HepG2 (cell line): ENCODE results near the gene EPN3. TPM values are rescaled to one million over a fixed set of nuclear protein-coding genes. Genes with fewer than 3 reads are reported as not detected.

ENCODE experiments used
- ATAC-seq: fragments of 200-7000 bp; cut with Tn5 transposase; 3 replicates; pipeline ENCODE4 v1.9.1; 2020; ENCODE audit warnings: mild to moderate bottlenecking, moderate library complexity
- BruUV-seq: library from RNA; stranded (reverse); fragments of 400-500 nt; replicated peaks from 2 replicates; lab custom pipeline; 2021; lab: Mats Ljungman, UMichigan
- CTCF ChIA-PET: fragments of 300-600 bp; formaldehyde crosslinking; extraction: SDS; loops from one replicate; lab custom pipeline; 2021; ENCODE audit warnings: low total read pairs, inconsistent platforms, low intra/inter-chr PET ratio; lab: Yijun Ruan, JAX
- POLR2A ChIA-PET: fragments of 350-600 bp; sonication (Branson Sonifier 250); formaldehyde crosslinking; loops from one replicate; lab custom pipeline; 2020; ENCODE audit warnings: antibody characterized with exemption, inconsistent platforms; lab: Yijun Ruan, JAX
- DNase-seq: peaks from one replicate; pipeline ENCODE4 v3.0.0-alpha.2; 2015; ENCODE audit warnings: low spot score
- FAIRE-seq: peaks from 3 replicates; lab custom pipeline; 2011; peaks lifted over from hg19 to GRCh38; lab: Jason Lieb, UNC
- H2AFZ ChIP-seq: one replicate; pipeline ENCODE4 v1.6.1; 2011; ENCODE audit warnings: low read length, inconsistent platforms
- H3K27ac ChIP-seq: fragments of 300-600 bp; 3 replicates; pipeline ENCODE4 v1.8.0; 2011; ENCODE audit warnings: mixed run types, mild to moderate bottlenecking, mixed read lengths, low read length, inconsistent platforms; ENCODE audit not compliant: insufficient read depth; ENCODE audit errors: extremely low read length
- H3K27me3 ChIP-seq, 2 experiments: fragments of 200-600 bp in 1 of 2; 2 replicates in 1 of 2; 3 replicates in 1 of 2; pipeline versions ENCODE4 v1.6.0 to v1.8.0; 2011; ENCODE audit warnings: low read length in 2 of 2, mild to moderate bottlenecking in 2 of 2, moderate library complexity in 2 of 2, inconsistent platforms in 1 of 2; ENCODE audit not compliant: insufficient read depth in 2 of 2, control insufficient read depth in 1 of 2
- H3K36me3 ChIP-seq, 2 experiments: fragments of 200-600 bp in 1 of 2; replicated peaks in 1 of 2; 2 replicates in 1 of 2; 3 replicates in 1 of 2; pipeline versions ENCODE4 v1.5.1 to v1.8.0; 2011; ENCODE audit warnings: low read length in 2 of 2, inconsistent platforms in 1 of 2; ENCODE audit not compliant: insufficient read depth in 2 of 2, control insufficient read depth in 1 of 2
- H3K4me1 ChIP-seq: 2 replicates; pipeline ENCODE4 v1.5.1; 2012; ENCODE audit warnings: low read length, inconsistent platforms; ENCODE audit not compliant: insufficient read depth
- H3K4me2 ChIP-seq: 2 replicates; pipeline ENCODE4 v1.6.0; 2011; ENCODE audit warnings: low read depth, low read length, inconsistent platforms
- H3K4me3 ChIP-seq, 3 experiments: fragments of 200-600 bp in 1 of 3; sonication (generic), shearing (Covaris generic) in 1 of 3; replicated peaks in 1 of 3; 2 replicates each; pipeline ENCODE4 v1.5.1; 2011 to 2016; ENCODE audit warnings: low read length in 3 of 3, inconsistent platforms in 2 of 3, low read depth in 2 of 3, mild to moderate bottlenecking in 2 of 3, control low read depth in 1 of 3, mixed read lengths in 1 of 3; ENCODE audit not compliant: insufficient read depth in 1 of 3
- H3K79me2 ChIP-seq: one replicate; pipeline ENCODE4 v1.6.1; 2011; ENCODE audit warnings: low read length, inconsistent platforms; ENCODE audit not compliant: insufficient read depth
- H3K9ac ChIP-seq: 2 replicates; pipeline ENCODE4 v1.6.0; 2011; ENCODE audit warnings: mild to moderate bottlenecking, low read depth, low read length, inconsistent platforms; ENCODE audit not compliant: insufficient read depth
- H3K9me3 ChIP-seq: 2 replicates; pipeline ENCODE4 v1.5.1; 2012; ENCODE audit warnings: mild to moderate bottlenecking, low read length
- H4K20me1 ChIP-seq: 2 replicates; pipeline ENCODE4 v1.6.0; 2011; ENCODE audit warnings: inconsistent platforms, mild to moderate bottlenecking, low read length, moderate library complexity; ENCODE audit not compliant: insufficient read depth
- HNF4G ChIP-seq, 2 experiments: sonication (generic) in 1 of 2; formaldehyde crosslinking in 1 of 2; IDR thresholded peaks; 2 replicates each; pipeline versions ENCODE4 v1.4.0 to v1.6.1; 2011 to 2020; ENCODE audit warnings: borderline replicate concordance in 2 of 2, low read depth in 2 of 2, mild to moderate bottlenecking in 2 of 2, low read length in 1 of 2, missing genetic modification reagents in 1 of 2, moderate library complexity in 1 of 2
- MTERF4 ChIP-seq: sonication (generic); formaldehyde crosslinking; IDR thresholded peaks from 2 replicates; pipeline ENCODE4 v1.8.0; 2023; ENCODE audit warnings: mild to moderate bottlenecking, missing genetic modification reagents
- RXRA ChIP-seq: sonication (generic); formaldehyde crosslinking; IDR thresholded peaks from 2 replicates; pipeline ENCODE4 v1.5.1; 2020; ENCODE audit warnings: missing genetic modification reagents
- TBX2 ChIP-seq: sonication (generic); formaldehyde crosslinking; IDR thresholded peaks from 2 replicates; pipeline ENCODE4 v1.5.0; 2020; ENCODE audit warnings: missing genetic modification reagents, mild to moderate bottlenecking, borderline replicate concordance
- TSC22D2 ChIP-seq: sonication (generic); formaldehyde crosslinking; IDR thresholded peaks from 2 replicates; pipeline ENCODE4 v1.5.1; 2020; ENCODE audit warnings: missing genetic modification reagents, mild to moderate bottlenecking, borderline replicate concordance
- ZBTB20 ChIP-seq: sonication (generic); formaldehyde crosslinking; IDR thresholded peaks from 2 replicates; pipeline ENCODE4 v1.8.1; 2023; ENCODE audit warnings: missing genetic modification reagents, low read depth, mild to moderate bottlenecking, borderline replicate concordance
- ZBTB42 ChIP-seq: sonication (generic); formaldehyde crosslinking; IDR thresholded peaks from 2 replicates; pipeline ENCODE4 v1.5.0; 2020; ENCODE audit warnings: mild to moderate bottlenecking, missing genetic modification reagents
- ZNF879 ChIP-seq: sonication (generic); formaldehyde crosslinking; IDR thresholded peaks from 2 replicates; pipeline ENCODE4 v1.8.1; 2023; ENCODE audit warnings: missing genetic modification reagents
- WGBS: methylation state at CpG from one replicate; pipeline ENCODE4 v1.1.6; 2017; ENCODE audit warnings: low lambda C conversion rate; 5-methylcytosine and 5-hydroxymethylcytosine counted together
- in situ Hi-C: cut with HindIII; loops from 2 replicates; pipeline ENCODE4 v1.10.0; 2017; ENCODE audit warnings: low pct_unique_long_range_greater_than_20kb; ENCODE audit not compliant: extremely low pct_ligation_motif_present
- intact Hi-C: fragments of 100-400 bp; cut with micrococcal nuclease; formaldehyde crosslinking; loops from one replicate; pipeline ENCODE4 v1.10.0; 2022; ENCODE audit not compliant: unreplicated experiment
- polyA plus RNA-seq, 8 experiments: library from polyadenylated mRNA; depleted of rRNA in 3 of 8; stranded (reverse) in 7 of 8; unstranded in 1 of 8; fragments of >200 nt; fragmentation: Illumina TruSeq in 4 of 8; extraction: Trizol in 4 of 8; gene quantifications; 2 replicates each; pipeline versions ENCODE4 v1.2.1 to v1.2.3, GENCODE V29; 2011 to 2016; ENCODE audit warnings: low read depth in 4 of 8, missing spikeins in 1 of 8, mixed read lengths in 1 of 8; ENCODE audit not compliant: insufficient read depth in 1 of 8
- total RNA-seq, 5 experiments: library from RNA; depleted of rRNA; stranded (reverse); fragments of >200 nt; fragmentation: Illumina TruSeq; extraction: Trizol; gene quantifications; 2 replicates each; pipeline ENCODE4 v1.2.3, GENCODE V29; 2016; ENCODE audit warnings: low read depth in 1 of 5
- TF ChIP-seq, protein P1 (sequence below): sonication (generic); formaldehyde crosslinking; IDR thresholded peaks from 2 replicates; pipeline ENCODE4 v1.4.0; 2020; ENCODE audit warnings: mild to moderate bottlenecking, missing genetic modification reagents
- TF ChIP-seq, protein P2 (sequence below): sonication (generic); formaldehyde crosslinking; IDR thresholded peaks from 2 replicates; pipeline ENCODE4 v1.8.0; 2022; ENCODE audit warnings: mild to moderate bottlenecking, missing genetic modification reagents; ENCODE audit not compliant: insufficient replicate concordance

The EPN3 gene
- total and polyA plus RNA-seq, 2 of the 13 experiments (the other 11 are each of a cell fraction or from before 2014, with no cell fraction given): 0.11 to 0.95 TPM

GRCh38 chr17:50540560-50541401 lies 8.2 kb downstream of the EPN3 start:
- ChIA-PET POLR2A (interaction anchor here (1.1 to 4.2 kb wide), 8 partner anchors 8 to 179 kb away, joined by 3 to 79 read pairs (median 38); partner anchors contain the start of genes EPN3 and LUC7L3), CTCF (no interaction called here)
- no peaks in the 10 kb centered on the region for H3K36me3 ChIP-seq
- H3K9me3 ChIP-seq: no peaks in the 10 kb centered on the region
- 0 out of 3 replicates have a peak, but pooled peaks have one; percentile 3 for ATAC-seq
- WGBS: 39% methylated on average over 9 of the region's 11 CpGs
- H3K27me3 ChIP-seq: no peaks in the 10 kb centered on the region; a peak in 1 of 5 replicates
- H3K79me2 ChIP-seq: no peaks in the 10 kb centered on the region
- H3K27ac ChIP-seq: peak overlapping the region; percentile 97
- H3K9ac ChIP-seq: peak overlapping the region; percentile 95
- peaks cover 71% of the 10 kb centered on the region for H3K4me1 ChIP-seq
- in situ Hi-C loops (loop anchor here (10.0 kb wide), 1 partner anchor 414 kb away; no protein-coding TSS in a partner anchor), intact Hi-C loops (loop anchor here (10.0 kb wide), 1 partner anchor 414 kb away; no protein-coding TSS in a partner anchor)
- H3K4me3 ChIP-seq: peak overlapping the region; percentile 73 to 87 (median 78)
- no peaks in the 10 kb centered on the region for H4K20me1 ChIP-seq
- no peak overlapping the region for H2AFZ ChIP-seq
- FAIRE-seq: peak; percentile 72
- no TSS peak for BruUV-seq
- peak overlapping the region; percentile 97 for H3K4me2 ChIP-seq
- DNase-seq: no peak
- TF ChIP-seq HNF4G (IDR thresholded peaks at IDR 0.05; ENCODE audit: borderline replicate concordance, low read depth, low read length) (no peak), HNF4G (CRISPR knock-in tag; IDR thresholded peaks at IDR 0.05; ENCODE audit: borderline replicate concordance, low read depth) (peak; percentile 61; the same call in 1 of the 2 replicates), ZBTB20 (CRISPR knock-in tag) (no peak), RXRA (peak; percentile 38; the same call in 1 of the 2 replicates), MTERF4 (CRISPR knock-in tag) (0 out of 2 replicates have a peak, but pooled peaks have one; percentile 9), ZNF879 (no peak), TSC22D2 (CRISPR knock-in tag) (no peak), ZBTB42 (CRISPR knock-in tag) (no peak), TBX2 (CRISPR knock-in tag) (no peak; the same call in 1 of the 2 replicates)
- TF ChIP-seq, protein P1, sequence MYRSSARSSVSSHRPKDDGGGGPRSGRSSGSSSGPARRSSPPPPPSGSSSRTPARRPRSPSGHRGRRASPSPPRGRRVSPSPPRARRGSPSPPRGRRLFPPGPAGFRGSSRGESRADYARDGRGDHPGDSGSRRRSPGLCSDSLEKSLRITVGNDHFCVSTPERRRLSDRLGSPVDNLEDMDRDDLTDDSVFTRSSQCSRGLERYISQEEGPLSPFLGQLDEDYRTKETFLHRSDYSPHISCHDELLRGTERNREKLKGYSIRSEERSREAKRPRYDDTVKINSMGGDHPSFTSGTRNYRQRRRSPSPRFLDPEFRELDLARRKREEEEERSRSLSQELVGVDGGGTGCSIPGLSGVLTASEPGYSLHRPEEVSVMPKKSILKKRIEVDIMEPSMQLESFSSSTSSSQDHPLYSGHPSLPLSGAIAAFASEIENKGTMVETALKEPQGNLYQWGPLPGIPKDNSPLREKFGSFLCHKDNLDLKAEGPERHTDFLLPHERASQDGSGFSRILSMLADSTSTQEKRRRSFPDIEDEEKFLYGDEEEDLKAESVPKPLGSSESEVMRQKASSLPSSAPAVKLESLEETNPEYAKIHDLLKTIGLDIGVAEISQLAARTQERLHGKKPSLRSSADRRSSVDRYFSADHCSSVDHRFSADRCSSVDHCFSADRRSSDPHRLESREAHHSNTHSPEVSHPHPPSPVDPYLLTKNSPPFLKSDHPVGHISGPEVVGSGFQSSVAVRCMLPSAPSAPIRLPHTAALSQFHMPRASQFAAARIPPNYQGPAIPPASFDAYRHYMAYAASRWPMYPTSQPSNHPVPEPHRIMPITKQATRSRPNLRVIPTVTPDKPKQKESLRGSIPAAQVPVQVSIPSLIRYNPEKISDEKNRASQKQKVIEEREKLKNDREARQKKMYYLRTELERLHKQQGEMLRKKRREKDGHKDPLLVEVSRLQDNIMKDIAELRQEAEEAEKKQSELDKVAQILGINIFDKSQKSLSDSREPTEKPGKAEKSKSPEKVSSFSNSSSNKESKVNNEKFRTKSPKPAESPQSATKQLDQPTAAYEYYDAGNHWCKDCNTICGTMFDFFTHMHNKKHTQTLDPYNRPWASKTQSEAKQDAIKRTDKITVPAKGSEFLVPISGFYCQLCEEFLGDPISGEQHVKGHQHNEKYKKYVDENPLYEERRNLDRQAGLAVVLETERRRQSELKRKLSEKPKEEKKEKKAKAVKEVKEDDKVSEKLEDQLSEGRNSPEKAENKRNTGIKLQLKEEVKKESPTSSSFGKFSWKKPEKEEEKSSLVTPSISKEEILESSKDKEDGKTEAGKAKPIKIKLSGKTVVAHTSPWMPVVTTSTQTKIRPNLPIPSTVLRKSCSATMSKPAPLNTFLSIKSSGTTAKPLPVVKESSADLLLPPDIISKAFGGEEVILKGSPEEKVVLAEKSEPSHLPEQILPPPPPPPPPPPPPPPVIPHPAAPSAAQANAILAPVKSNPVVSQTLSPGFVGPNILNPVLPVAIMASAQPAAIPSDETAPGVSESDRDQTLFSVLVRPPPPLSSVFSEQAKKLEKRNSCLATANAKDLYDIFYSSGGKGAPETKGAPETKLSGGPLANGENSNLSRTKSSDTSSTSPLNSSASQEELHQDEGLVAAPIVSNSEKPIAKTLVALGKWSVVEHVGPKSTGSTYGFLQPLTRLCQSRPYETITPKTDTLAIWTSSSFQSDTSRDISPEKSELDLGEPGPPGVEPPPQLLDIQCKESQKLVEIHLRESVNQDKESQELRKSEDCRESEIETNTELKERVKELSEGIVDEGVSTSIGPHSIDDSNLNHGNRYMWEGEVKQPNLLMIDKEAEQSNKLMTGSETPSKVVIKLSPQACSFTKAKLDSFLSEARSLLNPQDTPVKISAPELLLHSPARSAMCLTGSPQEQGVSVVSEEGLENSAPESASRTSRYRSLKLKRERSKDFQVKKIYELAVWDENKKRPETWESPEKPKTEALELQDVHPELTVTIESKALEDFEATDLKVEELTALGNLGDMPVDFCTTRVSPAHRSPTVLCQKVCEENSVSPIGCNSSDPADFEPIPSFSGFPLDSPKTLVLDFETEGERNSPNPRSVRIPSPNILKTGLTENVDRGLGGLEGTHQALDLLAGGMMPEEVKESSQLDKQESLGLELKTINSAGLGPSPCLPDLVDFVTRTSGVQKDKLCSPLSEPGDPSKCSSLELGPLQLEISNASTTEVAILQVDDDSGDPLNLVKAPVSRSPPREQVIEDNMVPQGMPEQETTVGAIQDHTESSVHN (CRISPR knock-in tag): no peak
- TF ChIP-seq, protein P2, sequence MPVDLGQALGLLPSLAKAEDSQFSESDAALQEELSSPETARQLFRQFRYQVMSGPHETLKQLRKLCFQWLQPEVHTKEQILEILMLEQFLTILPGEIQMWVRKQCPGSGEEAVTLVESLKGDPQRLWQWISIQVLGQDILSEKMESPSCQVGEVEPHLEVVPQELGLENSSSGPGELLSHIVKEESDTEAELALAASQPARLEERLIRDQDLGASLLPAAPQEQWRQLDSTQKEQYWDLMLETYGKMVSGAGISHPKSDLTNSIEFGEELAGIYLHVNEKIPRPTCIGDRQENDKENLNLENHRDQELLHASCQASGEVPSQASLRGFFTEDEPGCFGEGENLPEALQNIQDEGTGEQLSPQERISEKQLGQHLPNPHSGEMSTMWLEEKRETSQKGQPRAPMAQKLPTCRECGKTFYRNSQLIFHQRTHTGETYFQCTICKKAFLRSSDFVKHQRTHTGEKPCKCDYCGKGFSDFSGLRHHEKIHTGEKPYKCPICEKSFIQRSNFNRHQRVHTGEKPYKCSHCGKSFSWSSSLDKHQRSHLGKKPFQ (CRISPR knock-in tag): no peak
